GM21367 (cell line): Measurements from ENCODE around the gene CDKAL1.
"Not testable (repeated sequence)": the region's sequence is repeated elsewhere in the genome, so short reads cannot be mapped to it uniquely, and the experiment has no call there.

Source experiments
- ATAC-seq: cut with Tn5 transposase; IDR thresholded peaks from one replicate; pipeline ENCODE4 v1.9.1; 2021; ENCODE audit not compliant: unreplicated experiment

Gene CDKAL1

DNA sequence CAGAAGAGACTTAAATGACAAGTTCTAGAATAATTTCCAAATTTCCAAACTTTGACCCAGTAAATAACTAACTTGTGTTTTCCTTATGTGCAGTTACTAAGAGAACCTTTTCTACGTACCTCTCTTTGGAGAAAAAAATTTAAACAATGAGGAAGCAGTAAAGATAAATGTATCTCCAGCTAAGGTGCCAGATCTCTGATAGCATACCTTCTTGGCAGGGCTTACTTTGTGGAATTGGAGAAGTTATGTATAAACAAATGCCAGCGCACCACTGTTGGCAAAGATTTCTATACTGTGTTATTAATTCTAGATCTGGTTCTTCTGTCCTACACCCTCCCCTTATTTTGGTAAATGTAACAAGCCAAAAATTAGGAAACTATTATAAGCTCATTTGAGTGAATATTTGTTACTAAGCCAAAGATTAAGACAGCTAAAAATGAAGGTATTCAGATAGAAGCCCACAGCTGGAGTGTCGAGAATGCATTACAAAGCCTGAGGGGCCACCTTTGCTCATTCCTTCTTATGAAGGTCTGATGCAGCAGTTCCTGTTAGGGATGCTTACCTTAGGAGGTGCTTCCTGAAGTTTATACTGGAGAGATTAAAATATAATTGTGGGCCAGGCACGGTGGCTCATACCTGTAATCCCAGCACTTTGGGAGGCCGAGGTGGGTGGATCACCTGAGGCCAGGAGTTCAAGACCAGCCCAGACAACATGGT is 686.2 kb downstream of the CDKAL1 start:
- ATAC-seq: no peak

DNA sequence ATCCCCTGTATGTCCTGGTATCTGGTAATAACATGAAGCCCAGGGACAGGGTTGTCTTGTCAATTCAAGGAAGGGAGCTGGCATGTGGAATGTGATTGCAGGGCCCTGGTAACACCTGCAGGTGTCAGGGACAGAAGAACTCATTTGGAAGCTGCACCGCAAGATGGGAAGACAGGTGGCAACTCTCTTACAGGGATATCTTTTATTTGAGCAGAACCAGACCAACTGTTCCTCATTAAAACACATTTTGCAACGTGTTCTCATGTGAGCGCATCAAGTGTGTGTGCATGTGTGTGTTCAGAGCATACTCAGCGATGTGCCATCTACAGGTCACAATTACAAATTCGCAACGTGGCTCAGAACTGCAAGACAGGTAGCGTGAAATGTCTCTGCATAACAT is 688.4 kb downstream of the CDKAL1 start:
- ATAC-seq: no peak

DNA sequence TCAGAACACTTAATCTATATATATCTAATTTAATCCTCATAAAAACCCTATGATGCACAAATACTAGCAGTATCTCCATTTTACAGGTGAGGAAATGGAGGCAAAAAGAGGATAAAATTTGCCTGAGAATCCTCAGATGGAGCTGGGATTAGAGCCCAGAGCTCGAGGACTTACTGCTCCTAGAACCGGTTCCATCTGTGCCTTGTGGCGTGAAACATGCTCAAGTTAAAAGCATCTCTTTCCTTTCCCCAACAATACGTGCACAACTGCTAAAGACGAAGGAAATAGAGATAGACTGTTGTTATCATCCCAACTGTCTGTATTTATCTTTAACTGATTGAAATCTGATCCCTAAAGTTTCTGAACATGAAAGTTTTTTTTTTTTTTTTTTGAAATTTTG is 691.7 kb downstream of the CDKAL1 start:
- no peak for ATAC-seq

DNA sequence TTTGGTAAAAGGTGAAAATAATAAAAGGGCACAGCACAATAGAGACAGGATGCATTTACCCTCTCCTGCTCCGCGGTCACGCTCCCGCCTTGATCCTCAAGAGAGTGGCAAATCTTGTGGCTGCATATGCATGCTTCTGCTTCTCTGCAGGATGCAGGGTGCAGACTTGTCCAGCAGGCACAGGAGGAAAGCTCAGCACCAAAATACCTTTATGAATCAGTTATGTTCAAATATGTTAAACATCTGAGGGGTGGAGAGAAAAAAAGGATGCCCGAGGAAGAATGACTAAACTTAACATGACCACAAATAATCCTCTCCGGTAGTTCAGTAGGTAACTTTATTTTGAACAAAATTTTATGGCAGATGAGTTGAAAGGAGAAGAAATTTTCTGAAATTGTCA is 693.2 kb downstream of the CDKAL1 start:
- ATAC-seq: no peak

DNA sequence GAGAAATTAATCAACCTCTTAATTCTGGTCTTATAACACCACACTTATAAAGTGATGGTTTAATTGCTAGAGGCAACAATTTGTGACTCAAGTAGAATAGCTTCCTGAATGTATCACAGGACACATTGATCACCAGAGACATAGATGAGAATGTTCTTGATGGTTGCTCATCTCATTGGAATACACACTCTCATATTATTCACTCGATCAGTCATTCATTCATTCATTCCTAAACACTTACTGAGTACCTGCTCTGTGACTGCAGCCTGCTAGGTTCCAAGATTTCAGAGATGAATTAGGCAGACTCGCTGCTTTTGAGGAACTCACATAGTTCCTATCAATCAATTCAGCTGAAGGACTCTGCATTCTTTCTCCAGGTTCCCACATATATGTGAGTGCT is 694.2 kb downstream of the CDKAL1 start:
- ATAC-seq: no peak

DNA sequence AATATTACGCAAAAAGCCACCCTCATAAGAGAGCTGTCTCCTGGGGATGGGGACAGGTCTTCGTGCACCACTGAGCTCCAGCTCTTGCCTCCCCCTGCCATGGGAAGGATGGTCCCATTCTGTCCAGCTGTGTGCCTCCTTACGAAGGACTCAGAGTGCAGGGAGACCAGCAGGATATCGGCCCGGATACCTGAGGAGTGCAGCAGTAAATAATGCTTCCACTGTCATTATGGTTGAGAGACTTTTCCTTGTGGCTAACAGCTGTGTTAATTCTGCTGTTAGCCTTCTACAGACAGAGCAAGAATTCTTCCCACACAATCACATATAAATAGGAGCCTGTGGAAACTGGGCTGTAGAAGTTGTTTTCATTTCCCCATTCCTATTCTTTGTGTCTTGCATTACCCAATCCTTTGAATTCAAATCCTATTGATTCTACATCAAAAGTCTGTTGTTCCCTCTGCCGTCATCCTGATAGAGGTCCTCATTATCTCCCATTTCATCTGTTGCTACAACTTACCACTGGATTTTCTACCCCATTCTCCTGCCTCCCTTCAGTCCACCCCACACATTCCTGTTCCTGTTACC is 694.7 kb downstream of the CDKAL1 start:
- ATAC-seq: no peak

DNA sequence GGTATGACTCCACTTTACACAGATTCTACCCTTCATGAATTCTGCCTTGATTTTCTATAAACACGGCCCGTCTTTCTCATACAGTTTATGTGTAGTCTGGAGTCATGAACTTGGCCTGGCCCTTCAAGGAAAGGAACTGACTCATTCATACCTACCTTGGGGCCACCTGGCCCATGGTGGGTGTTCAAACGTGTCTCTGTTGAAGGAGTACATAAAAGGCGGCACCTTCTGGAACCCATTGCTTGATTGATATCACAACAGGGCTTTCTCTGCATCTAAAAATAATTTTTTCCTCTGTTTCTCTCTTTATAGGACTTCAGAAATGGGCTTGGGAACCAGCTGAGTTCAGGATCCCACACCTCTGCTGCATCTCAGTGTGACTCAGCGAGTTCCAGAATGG is 696.3 kb downstream of the CDKAL1 start:
- ATAC-seq: no peak

DNA sequence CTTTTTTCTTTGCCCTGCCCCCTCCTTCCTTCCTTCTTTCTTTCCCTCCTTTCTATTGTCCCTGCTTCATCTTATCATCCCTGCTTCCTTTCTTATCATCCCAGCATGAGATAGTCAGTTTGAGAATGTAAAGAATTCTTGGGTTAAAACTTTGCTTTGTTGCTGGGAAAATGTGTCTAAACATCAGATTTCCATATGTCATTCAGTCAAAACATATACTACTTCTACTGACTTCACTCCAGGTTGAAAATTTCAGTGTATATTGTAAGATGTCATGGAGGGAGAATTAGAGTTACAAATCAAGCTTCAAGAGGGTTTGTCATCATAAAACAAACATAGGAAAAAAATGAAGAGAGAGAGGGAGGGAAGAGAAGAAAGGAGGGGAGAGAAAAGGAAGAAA is 700.9 kb downstream of the CDKAL1 start:
- no peak for ATAC-seq

DNA sequence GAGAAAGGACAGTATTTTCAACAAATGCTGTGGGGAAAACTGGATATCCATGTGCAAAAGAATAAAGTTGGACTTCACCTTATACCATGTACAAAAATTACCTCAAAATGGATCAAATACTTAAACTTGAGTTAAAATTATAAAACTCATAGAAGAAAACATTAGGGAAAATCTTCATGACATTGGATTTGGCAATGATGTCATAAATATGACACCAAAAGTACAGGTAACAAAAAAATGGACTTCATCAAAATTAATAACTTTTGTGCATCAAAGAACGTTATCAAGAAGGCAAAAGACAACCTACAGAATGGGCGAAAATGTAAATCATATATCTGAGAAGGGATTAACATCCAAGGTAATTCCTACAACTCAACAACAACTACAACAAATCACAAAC is 704.0 kb downstream of the CDKAL1 start:
- no peak for ATAC-seq

DNA sequence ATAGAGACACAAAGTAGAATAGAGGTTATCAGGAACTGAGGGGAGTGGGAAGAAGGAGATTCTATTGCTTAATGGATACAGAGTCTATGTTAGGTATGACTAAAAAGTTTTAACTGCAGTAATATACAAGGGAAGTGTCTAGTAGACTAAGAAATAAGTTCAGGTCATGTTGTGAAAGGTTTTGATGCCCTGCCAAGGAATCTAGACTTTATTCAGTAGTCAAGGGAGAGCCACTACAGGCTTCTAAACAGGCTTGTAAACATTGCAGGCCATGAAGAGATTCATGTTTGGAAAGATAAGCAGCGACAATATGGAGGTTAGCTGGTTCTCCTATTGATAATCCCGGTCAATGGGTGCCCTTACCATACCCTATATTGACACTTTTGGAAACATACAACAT is 706.5 kb downstream of the CDKAL1 start:
- no peak for ATAC-seq

DNA sequence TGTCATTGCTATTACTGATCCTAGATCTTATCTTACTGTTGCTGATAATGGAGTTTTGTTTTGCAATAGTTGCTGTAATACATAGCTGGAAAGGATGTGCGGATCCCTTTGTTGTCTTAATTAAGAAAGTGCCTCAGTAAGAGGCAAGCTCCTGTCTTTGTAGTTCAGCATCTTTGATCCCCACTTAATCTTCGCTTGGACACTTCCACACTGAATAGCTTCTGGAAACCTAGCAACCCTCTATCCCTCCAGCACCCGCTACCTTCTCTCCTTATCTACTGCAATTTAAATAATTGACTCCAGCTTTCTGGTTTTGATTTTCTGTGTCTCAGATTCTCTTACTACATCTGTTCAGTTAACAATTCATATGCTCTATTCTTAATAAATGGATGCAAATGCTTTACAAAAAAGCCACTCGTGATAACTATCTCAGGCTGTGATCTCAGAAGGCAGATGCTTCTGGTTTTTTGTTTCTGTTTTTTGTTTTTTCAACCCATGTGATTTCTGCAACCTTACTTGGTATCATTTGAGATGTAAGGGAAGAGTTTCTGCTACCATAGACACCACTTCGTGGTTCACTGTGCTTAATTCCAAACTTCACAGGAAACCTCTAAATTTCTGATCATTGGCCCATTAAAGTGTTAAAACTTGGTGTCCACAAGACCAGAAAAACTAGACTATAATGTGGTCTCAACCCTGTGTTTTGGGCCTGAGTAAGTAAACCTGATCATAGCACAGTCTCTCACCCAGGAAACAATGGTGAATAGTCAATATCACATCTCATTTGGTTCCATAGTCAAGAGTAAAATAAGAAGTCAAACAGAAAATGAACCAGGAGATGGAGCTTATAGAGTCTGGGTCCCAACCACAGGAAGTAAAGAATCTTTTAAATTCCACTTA is 707.2 kb downstream of the CDKAL1 start:
- no peak for ATAC-seq

DNA sequence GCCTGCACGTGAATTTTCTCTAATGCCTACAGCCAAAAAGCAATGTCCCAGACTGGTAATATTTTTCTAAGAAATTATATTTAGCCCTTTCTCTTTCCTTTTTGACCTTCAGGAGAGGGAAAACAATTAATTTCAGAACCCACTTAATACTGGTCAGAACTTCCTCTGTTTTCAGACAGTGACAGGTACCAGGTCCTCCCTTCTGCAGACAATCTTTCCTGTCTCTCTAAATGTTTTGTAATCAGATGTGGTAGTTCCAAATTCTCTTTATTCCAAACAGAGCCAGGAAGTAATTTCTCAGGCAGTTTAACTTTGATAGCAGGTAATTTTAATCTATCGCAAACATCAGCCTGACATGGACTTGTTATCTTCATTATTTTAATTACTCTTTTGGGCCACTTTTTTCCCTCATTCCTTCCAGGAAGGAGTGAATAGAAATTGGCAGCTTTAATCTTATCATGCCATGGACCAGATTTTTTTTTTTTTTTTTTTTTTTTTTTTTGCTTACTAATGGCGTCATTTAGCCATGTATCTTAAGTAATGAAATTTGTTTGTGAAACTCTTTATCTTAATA is 710.7 kb downstream of the CDKAL1 start:
- no peak for ATAC-seq

DNA sequence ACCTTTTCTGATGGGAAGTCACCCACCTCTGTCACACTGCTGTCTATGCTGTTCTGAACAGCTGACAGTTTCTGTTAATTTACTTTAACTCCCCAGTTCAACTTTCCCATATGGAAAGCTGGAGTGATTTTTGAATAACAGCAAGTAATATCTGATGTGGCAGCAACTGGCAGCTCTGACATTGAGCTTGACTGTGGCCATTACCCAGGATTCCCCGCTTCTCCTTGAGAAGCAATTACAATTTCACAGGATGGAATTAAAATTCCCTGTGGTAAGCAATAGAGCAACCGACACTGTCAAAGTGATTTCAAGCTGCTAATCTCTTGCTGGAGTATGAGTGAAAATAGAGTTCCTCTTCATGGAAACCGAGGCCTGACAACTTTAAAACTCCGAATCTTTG is 711.2 kb downstream of the CDKAL1 start:
- no peak for ATAC-seq

DNA sequence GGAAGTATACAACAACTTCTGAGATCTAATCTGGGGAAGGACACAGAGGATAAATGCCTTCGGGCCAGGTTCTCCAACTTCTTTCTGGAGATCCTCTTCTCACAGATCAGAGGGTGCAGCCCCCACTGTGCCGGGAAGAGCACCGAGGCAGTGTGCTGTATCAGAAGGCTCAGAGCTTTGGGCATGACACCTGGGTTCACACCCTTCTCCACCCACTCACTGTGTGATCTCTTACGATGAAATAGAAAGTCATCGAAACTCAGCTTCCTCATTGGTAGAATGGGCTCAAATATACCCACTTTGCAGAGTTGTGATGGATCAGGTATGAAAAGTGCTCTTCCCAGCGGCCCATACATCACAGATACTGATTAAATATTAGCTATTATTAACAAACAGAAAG is 711.8 kb downstream of the CDKAL1 start:
- ATAC-seq: no peak

DNA sequence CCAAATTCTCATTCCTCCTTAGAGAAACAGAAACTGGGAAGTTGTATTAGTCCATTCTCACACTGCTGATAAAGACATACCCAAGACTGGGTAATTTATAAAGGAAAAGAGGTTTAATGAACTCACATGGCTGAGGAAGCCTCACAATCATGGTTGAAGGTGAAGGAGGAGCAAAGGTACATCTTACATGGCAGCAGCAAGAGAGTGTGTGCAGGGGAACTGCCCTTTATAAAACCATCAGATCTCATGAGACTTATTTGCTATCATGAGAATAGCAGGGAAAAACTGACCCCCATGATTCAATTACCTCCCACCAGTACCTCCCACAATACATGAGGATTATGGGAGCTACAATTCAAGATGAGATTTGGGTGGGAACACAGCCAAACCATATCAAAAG is 720.2 kb downstream of the CDKAL1 start:
- not testable (repeated sequence) for ATAC-seq

DNA sequence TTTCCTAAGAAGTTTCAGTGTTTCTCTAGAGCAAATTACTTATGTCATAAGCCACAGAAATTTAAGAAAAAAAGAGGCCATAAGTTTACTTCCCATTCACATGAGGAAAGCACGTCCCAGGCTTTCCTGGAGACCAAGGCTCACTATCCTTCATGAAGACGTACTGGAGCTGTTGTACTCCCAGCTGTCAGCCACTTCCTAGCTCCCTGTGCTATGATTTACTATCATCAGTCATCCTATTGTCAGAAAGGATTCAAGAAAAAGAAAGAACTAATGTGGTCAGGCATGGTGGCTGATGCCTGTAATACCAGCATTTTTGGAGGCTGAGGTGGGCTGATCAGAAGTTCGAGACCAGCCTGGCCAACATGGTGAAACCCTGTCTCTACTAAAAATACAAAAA is 721.9 kb downstream of the CDKAL1 start:
- no peak for ATAC-seq

DNA sequence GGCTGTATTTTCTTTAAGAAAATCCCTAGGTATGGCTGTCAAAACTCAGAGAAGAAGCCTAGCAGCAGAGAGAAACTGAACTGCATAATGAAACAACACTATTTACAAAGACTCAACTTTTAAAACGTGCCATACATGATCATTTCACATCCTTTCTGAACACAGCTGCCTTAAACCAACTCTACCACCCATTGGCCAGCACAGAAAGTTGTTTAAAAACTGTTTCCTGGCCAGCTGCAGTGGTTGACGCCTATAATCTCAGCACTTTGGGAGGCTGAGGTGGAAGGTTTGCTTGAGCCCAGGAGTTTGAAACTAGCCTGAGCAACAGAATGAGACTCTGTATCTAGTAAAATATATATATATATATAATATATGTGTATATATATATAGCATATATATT is 722.9 kb downstream of the CDKAL1 start:
- ATAC-seq: no peak

DNA sequence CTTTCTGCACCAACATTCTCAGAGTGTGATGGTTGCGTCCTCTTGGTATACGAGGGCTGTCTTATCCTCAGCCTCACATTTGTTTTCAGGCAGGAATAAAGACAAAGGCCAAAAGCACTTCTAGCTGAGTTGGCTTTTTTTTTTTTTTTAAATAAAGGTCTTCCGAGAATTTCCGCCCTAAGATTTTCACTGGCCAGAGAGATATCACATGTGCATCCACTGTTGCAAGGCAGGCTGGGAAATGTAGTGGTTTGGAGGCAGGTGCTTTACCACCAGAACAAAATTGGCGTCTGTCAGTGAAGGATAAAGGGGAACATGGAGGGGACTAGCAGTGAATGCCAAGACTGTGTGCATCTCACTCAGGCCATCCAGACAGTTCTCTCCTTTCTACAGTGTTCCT is 724.4 kb downstream of the CDKAL1 start:
- no peak for ATAC-seq

DNA sequence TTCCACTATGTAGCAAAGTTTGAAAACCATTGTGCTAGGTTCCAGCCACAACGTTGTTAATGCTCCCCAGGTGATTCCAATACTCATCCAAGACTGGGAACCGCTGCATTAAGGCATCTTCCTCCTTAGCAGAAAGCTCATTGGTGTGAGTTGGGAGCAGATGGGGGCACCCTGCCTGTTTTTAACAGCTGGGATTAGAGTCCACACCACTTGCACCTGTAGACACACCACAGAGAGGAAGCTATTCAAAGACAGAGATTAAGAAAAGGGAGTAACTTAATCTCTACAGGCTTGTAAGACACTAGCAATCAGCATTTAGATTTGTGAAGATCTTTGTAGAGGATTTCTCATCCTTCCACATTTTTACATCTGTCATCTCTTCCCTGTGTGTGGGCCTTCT is 725.4 kb downstream of the CDKAL1 start:
- no peak for ATAC-seq

DNA sequence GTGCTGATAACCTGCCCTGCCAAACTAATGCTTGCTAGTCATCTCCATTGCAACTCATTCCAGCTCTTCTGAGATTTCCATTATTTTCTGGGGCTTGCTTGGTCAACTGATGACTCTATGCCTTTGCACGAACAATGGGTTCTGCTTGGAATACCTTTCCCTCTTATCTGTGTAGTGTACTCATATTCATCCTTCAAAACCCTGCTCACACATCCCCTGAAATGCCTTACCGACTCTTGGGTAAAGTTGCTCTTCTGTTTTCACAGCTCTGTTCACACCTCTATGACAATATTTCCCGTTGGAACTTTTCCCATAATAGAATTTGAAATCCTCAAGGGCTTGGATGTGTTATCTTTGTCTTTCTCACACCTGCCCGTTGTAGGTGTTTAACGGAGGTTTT is 728.2 kb downstream of the CDKAL1 start:
- no peak for ATAC-seq

DNA sequence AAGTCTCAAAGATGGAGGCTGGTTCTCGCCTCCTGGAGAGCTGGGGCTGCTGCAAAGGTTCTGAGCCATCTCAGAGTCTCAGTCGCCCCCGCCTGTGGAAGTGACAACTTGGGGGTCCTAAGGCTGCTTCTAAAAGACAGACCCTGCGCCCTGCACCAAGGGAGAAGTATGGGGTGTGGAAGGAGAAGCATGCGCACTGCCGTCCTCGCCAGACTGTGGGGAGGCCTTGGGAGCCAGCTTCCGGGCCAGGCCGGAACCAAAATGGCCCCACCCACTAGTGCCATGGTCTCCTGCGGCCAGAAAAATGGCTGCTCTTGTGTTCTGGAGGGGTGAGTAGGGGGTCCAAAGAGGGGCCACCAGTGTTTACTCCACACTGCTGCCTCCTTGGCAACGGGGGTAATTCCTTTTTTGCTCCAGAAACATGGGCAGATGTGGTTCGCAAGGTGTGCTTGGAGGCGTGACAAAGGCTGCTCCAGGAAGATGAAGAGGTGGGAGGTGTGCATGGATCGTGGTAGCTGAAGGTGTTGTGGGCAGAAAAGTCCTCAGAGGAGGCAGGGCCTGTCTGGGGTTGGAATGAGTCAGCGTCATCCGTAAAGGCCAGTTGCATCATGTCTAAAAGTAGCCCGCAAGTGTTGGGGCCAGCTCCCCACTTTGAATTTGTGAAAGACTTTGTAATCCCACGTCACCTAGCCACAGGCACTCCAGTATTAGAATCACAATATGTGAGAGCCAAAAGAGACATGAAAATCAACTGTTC is 729.5 kb downstream of the CDKAL1 start:
- no peak for ATAC-seq
